CD14-positive monocyte (primary cell): ENCODE measurements around the gene FLT1. TPM values are rescaled to one million over a fixed set of nuclear protein-coding genes. Genes with fewer than 3 reads are reported as not detected.

ENCODE experiments used
- DNase-seq, 3 donors: peaks; one replicate each; pipeline ENCODE4 v3.0.0-alpha.2; 2011 to 2022
- H2AFZ ChIP-seq: 2 replicates; pipeline ENCODE4 v1.6.0; 2012; ENCODE audit warnings: mild to moderate bottlenecking, low read depth, low read length, inconsistent platforms; ENCODE audit not compliant: insufficient read depth, poor library complexity, severe bottlenecking
- H3K27ac ChIP-seq, 2 donors: 1 replicate in 1 of 2; 2 replicates in 1 of 2; pipeline ENCODE4 v1.5.1; 2012 to 2013; ENCODE audit warnings: low read length in 2 of 2, control low read depth in 1 of 2, inconsistent platforms in 1 of 2, low read depth in 1 of 2, mild to moderate bottlenecking in 1 of 2
- H3K27me3 ChIP-seq, 2 donors: one replicate each; pipeline versions ENCODE4 v1.6.0 to v1.6.1; 2011 to 2013; ENCODE audit warnings: low read length in 2 of 2; ENCODE audit not compliant: control insufficient read depth in 2 of 2, insufficient read depth in 2 of 2
- H3K36me3 ChIP-seq, 2 donors: replicated peaks in 1 of 2; 1 replicate in 1 of 2; 2 replicates in 1 of 2; pipeline versions ENCODE4 v1.5.1 to v1.6.1; 2012 to 2013; ENCODE audit warnings: low read length in 2 of 2, control low read depth in 1 of 2, inconsistent platforms in 1 of 2, mild to moderate bottlenecking in 1 of 2; ENCODE audit not compliant: insufficient read depth in 2 of 2, control insufficient read depth in 1 of 2
- H3K4me1 ChIP-seq, 2 donors: 1 replicate in 1 of 2; 2 replicates in 1 of 2; pipeline versions ENCODE4 v1.5.1 to v1.6.1; 2012 to 2013; ENCODE audit warnings: low read length in 2 of 2, control low read depth in 1 of 2, inconsistent platforms in 1 of 2, mild to moderate bottlenecking in 1 of 2, moderate library complexity in 1 of 2; ENCODE audit not compliant: insufficient read depth in 2 of 2, control insufficient read depth in 1 of 2
- H3K4me2 ChIP-seq: replicated peaks from 2 replicates; pipeline ENCODE3; 2012; ENCODE audit warnings: low read length, moderate library complexity, mild to moderate bottlenecking; ENCODE audit not compliant: poor library complexity, severe bottlenecking; ENCODE audit errors: extremely low read depth
- H3K4me3 ChIP-seq, 3 experiments: fragments of 200-600 bp in 1 of 3; sonication (generic) in 1 of 3; replicated peaks in 1 of 3; 1 replicate in 2 of 3; 2 replicates in 1 of 3; pipeline ENCODE4 v1.5.1; 2011 to 2013; ENCODE audit warnings: low read length in 3 of 3, mild to moderate bottlenecking in 3 of 3, control low read depth in 2 of 3, low read depth in 2 of 3, inconsistent platforms in 1 of 3, moderate library complexity in 1 of 3
- H3K79me2 ChIP-seq: 2 replicates; pipeline ENCODE4 v1.6.0; 2012; ENCODE audit warnings: mild to moderate bottlenecking, control low read depth, inconsistent platforms, low read length, moderate library complexity; ENCODE audit not compliant: insufficient read depth
- H3K9ac ChIP-seq: 2 replicates; pipeline ENCODE4 v1.6.0; 2017; ENCODE audit warnings: low read length, mild to moderate bottlenecking; ENCODE audit not compliant: insufficient read depth, poor library complexity, severe bottlenecking
- H3K9me3 ChIP-seq, 2 donors: replicated peaks in 1 of 2; 1 replicate in 1 of 2; 2 replicates in 1 of 2; pipeline versions ENCODE4 v1.5.1 to v1.6.1; 2012 to 2013; ENCODE audit warnings: low read length in 2 of 2, control low read depth in 1 of 2; ENCODE audit not compliant: control insufficient read depth in 1 of 2, insufficient read depth in 1 of 2
- H4K20me1 ChIP-seq: 2 replicates; pipeline ENCODE4 v1.6.0; 2012; ENCODE audit warnings: mild to moderate bottlenecking, low read length, control low read depth, moderate library complexity; ENCODE audit not compliant: insufficient read depth
- H3K27ac Mint-ChIP-seq, 7 donors: one replicate each; pipeline ENCODE4 v1.8.0; 2020; ENCODE audit warnings: mild to moderate bottlenecking in 7 of 7, mixed read lengths in 7 of 7, moderate library complexity in 6 of 7, inconsistent platforms in 2 of 7
- H3K27me3 Mint-ChIP-seq, 3 donors: one replicate each; pipeline ENCODE4 v1.8.0; 2021 to 2022; ENCODE audit warnings: low read depth in 3 of 3, mild to moderate bottlenecking in 3 of 3, mixed read lengths in 3 of 3, moderate library complexity in 3 of 3, inconsistent platforms in 1 of 3
- H3K36me3 Mint-ChIP-seq, 2 donors: one replicate each; pipeline ENCODE4 v1.8.0; 2020; ENCODE audit warnings: mixed read lengths in 2 of 2, inconsistent platforms in 1 of 2, mild to moderate bottlenecking in 1 of 2
- H3K4me1 Mint-ChIP-seq: one replicate; pipeline ENCODE4 v1.8.0; 2020; ENCODE audit warnings: mild to moderate bottlenecking, mixed read lengths
- H3K4me3 Mint-ChIP-seq, 2 donors: one replicate each; pipeline ENCODE4 v1.8.0; 2020; ENCODE audit warnings: mild to moderate bottlenecking in 2 of 2, mixed read lengths in 2 of 2, moderate library complexity in 1 of 2
- H3K9me3 Mint-ChIP-seq, 7 donors: one replicate each; pipeline ENCODE4 v1.8.0; 2020 to 2022; ENCODE audit warnings: mixed read lengths in 7 of 7, mild to moderate bottlenecking in 6 of 7, moderate library complexity in 6 of 7, inconsistent platforms in 2 of 7
- CTCF ChIP-seq: fragments of 200-600 bp; IDR thresholded peaks from one replicate; pipeline ENCODE4 v1.8.0; 2022; ENCODE audit warnings: antibody characterized with exemption, mild to moderate bottlenecking
- WGBS: methylation state at CpG from one replicate; pipeline ENCODE4 v1.1.5; 2013; ENCODE audit warnings: missing lambda C conversion rate; ENCODE audit not compliant: insufficient coverage; 5-methylcytosine and 5-hydroxymethylcytosine counted together
- intact Hi-C, 2 donors: fragments of 100-400 bp; cut with micrococcal nuclease; formaldehyde crosslinking; loops; one replicate each; pipeline versions ENCODE4 v1.15.0 to v1.15.1; 2023
- polyA plus RNA-seq, 3 donors: library from polyadenylated mRNA; depleted of rRNA in 1 of 3; unstranded in 2 of 3; stranded (reverse) in 1 of 3; fragments of 300-500 nt in 2 of 3; fragments of >200 nt in 1 of 3; fragmentation: Illumina TruSeq in 2 of 3; gene quantifications; 1 replicate in 2 of 3; 2 replicates in 1 of 3; pipeline ENCODE4 v1.2.3, GENCODE V29; 2012 to 2021

FLT1 gene
- polyA plus RNA-seq, 3 donors: 0.28 TPM; not detected in 2

GRCh38 chr13:28490061-28490460, 4.9 kb downstream of the FLT1 start:
- H3K4me2 ChIP-seq: peak overlapping the region; percentile 17
- Mint-ChIP-seq H3K4me1 (peaks cover 45% of the 10 kb centered on the region), H3K27me3 (peaks cover 55 to 71% (median 63%) of the 10 kb centered on the region in 3 donors), H3K4me3 (peak overlapping the region in 1 of 2 donors; percentile 74), H3K36me3 (peaks cover 0 to 7% of the 10 kb centered on the region in 2 donors), H3K27ac (no peak overlapping the region), H3K9me3 (peaks cover 0 to 12% (median 4%) of the 10 kb centered on the region in 7 donors)
- H2AFZ ChIP-seq: no peak overlapping the region
- no peaks in the 10 kb centered on the region for H3K36me3 ChIP-seq
- 0% methylated on average over 6 of the region's 6 CpGs for WGBS
- no peaks in the 10 kb centered on the region for H3K79me2 ChIP-seq
- H3K4me1 ChIP-seq: peaks cover 40 to 43% of the 10 kb centered on the region in 2 donors
- no peak for TF ChIP-seq CTCF
- H3K27me3 ChIP-seq: peaks cover 57 to 60% of the 10 kb centered on the region in 2 donors
- intact Hi-C loops: no loop called here
- H3K9ac ChIP-seq: no peak overlapping the region
- H3K4me3 ChIP-seq: no peak overlapping the region
- peaks cover 0 to 6% of the 10 kb centered on the region in 2 donors for H3K9me3 ChIP-seq
- H4K20me1 ChIP-seq: no peaks in the 10 kb centered on the region
- peak; percentile 12 to 54 (median 23) for DNase-seq
- no peak overlapping the region for H3K27ac ChIP-seq

- DNase-seq: no peak
- peak overlapping the region; percentile 17 for H3K4me2 ChIP-seq
- TF ChIP-seq CTCF: no peak
- peaks cover 45% of the 10 kb centered on the region for H3K4me1 Mint-ChIP-seq
- H3K9ac ChIP-seq: no peak overlapping the region
- H2AFZ ChIP-seq: no peak overlapping the region
- peaks cover 54 to 66% (median 61%) of the 10 kb centered on the region in 3 donors for H3K27me3 Mint-ChIP-seq
- H3K79me2 ChIP-seq: no peaks in the 10 kb centered on the region
- H3K36me3 ChIP-seq: no peaks in the 10 kb centered on the region
- H4K20me1 ChIP-seq: no peaks in the 10 kb centered on the region
- peaks cover 0 to 6% of the 10 kb centered on the region in 2 donors for H3K9me3 ChIP-seq
- H3K9me3 Mint-ChIP-seq: peaks cover 0 to 12% (median 4%) of the 10 kb centered on the region in 7 donors
- peak overlapping the region in 2 of 7 donors; percentile 15 to 51 for H3K27ac Mint-ChIP-seq
- peaks cover 36 to 37% of the 10 kb centered on the region in 2 donors for H3K4me1 ChIP-seq
- H3K27ac ChIP-seq: no peak overlapping the region
- WGBS: 0% methylated on average over 3 of the region's 5 CpGs
- no peak overlapping the region for H3K4me3 ChIP-seq
- peaks cover 0 to 7% of the 10 kb centered on the region in 2 donors for H3K36me3 Mint-ChIP-seq
- H3K27me3 ChIP-seq: peaks cover 56 to 58% of the 10 kb centered on the region in 2 donors
- H3K4me3 Mint-ChIP-seq: peak overlapping the region in 1 of 2 donors; percentile 68
- intact Hi-C loops: no loop called here
Measured at GRCh38 chr13:28489524-28489931, 5.4 kb downstream of the FLT1 start.
